Measurements from ENCODE around the gene CEP76. TPM values are rescaled to one million over a fixed set of nuclear protein-coding genes. Genes with fewer than 3 reads are reported as not detected.

CEP76 gene
- polyA plus RNA-seq, 1 donor (not counting 4 experiments of a cell fraction or from before 2014, with no cell fraction given): 10.7 TPM

DNA sequence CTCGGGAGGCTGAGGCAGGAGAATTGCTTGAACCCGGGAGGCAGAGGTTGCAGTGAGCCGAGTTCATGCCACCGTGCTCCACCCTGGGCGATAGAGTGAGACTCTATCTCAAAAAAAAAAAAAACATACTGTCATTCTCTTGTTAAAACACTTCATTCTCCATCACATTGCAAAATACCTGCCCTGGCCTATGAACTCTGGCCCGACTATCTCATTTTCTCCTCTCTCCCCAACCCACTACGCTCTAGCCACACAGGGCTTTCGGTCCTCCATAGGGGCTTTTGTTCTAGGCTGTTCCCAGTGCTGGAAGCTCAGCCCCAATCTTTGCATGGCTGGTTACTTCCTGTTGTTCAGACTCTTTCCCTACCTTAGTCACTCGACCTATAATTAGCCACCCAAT lies 10.3 kb downstream of the CEP76 start:
- Histone ChIP-seq H3K79me2 (ENCODE audit: control insufficient read depth, insufficient read depth, low read length) (no peaks in the 10 kb centered on the region), H2AFZ (ENCODE audit: control insufficient read depth, low read length) (no peak overlapping the region), H3K9ac (ENCODE audit: control insufficient read depth, extremely low read depth, insufficient read depth, low read length) (no peak overlapping the region), H3K4me1 (ENCODE audit: control insufficient read depth, extremely low read depth, insufficient read depth, low read length) (peaks cover 9% of the 10 kb centered on the region), H3K9me1 (ENCODE audit: control insufficient read depth, extremely low read depth, insufficient read depth, low read length) (no peaks in the 10 kb centered on the region), H3K4me2 (ENCODE audit: control insufficient read depth, extremely low read depth, insufficient read depth, low read depth, low read length) (no peak overlapping the region), H3K9me3 (ENCODE audit: control insufficient read depth, low read depth, low read length) (no peaks in the 10 kb centered on the region), H3K27ac (ENCODE audit: control insufficient read depth, insufficient read depth, low read length) (no peak overlapping the region), H3K36me3 (ENCODE audit: control insufficient read depth in 2 of 2, extremely low read depth in 1 of 2, insufficient read depth in 2 of 2, low read length in 2 of 2) (no peaks in the 10 kb centered on the region), H4K20me1 (ENCODE audit: control insufficient read depth, extremely low read depth, insufficient read depth, low read length) (no peaks in the 10 kb centered on the region), H3K4me3 (ENCODE audit: control insufficient read depth in 2 of 3, extremely low read depth in 1 of 3, insufficient read depth in 2 of 3, low read depth in 1 of 3, low read length in 3 of 3) (no peak overlapping the region), H3K27me3 (ENCODE audit: control insufficient read depth, extremely low read depth, insufficient read depth, low read length) (no peaks in the 10 kb centered on the region)
- no peak for DNase-seq (ENCODE audit: low read depth, low spot score)
- TF ChIP-seq EZH2 (IDR thresholded peaks at IDR 0.05; ENCODE audit: low read length) (no peak), CTCF (optimal IDR thresholded peaks at IDR 0.05 in 1 of 3, IDR thresholded peaks at IDR 0.05 in 1 of 3, conservative IDR thresholded peaks at IDR 0.05 in 1 of 3; ENCODE audit: extremely low read depth in 1 of 3, insufficient read depth in 2 of 3, low read length in 3 of 3) (no peak)
- no peak for FAIRE-seq
- dilution Hi-C loops (cut with MboI; ENCODE audit: extremely low pct_ligation_motif_present, low sequenced_read_pairs): no loop called here

DNA sequence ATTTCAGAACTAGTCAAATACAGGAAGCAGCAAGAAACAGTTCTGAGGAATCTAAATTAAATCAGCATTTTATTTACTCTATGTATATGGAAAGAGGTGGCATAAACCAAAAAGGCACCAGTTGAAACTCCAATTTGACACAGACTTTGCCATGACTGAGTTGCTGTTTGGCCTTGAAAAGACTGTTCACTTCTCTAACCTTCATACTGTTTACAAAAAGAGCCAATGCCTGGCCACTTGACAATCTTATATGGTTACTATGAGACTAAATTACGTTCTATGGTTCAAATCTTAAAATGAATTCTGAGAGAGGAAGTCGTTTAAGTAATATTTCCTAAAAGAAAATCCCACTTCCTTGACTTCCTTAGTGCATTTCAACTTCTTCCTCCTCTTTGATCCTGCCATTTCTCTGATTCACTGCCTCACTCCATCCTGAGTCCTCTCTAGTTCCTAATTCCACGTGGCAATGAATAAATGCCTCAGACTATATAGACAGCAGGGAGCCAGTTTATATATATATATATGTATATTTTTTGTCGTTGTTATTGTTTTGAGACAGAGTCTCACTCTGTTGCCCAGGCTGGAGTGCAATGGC lies 13.2 kb downstream of the CEP76 start:
- Histone ChIP-seq H3K9ac (ENCODE audit: control insufficient read depth, extremely low read depth, insufficient read depth, low read length) (no peak overlapping the region), H4K20me1 (ENCODE audit: control insufficient read depth, extremely low read depth, insufficient read depth, low read length) (no peaks in the 10 kb centered on the region), H3K9me3 (ENCODE audit: control insufficient read depth, low read depth, low read length) (no peaks in the 10 kb centered on the region), H3K9me1 (ENCODE audit: control insufficient read depth, extremely low read depth, insufficient read depth, low read length) (no peaks in the 10 kb centered on the region), H3K79me2 (ENCODE audit: control insufficient read depth, insufficient read depth, low read length) (no peaks in the 10 kb centered on the region), H3K36me3 (ENCODE audit: control insufficient read depth in 2 of 2, extremely low read depth in 1 of 2, insufficient read depth in 2 of 2, low read length in 2 of 2) (no peaks in the 10 kb centered on the region), H3K27me3 (ENCODE audit: control insufficient read depth, extremely low read depth, insufficient read depth, low read length) (no peaks in the 10 kb centered on the region), H3K4me1 (ENCODE audit: control insufficient read depth, extremely low read depth, insufficient read depth, low read length) (peaks cover 7% of the 10 kb centered on the region), H3K4me3 (ENCODE audit: control insufficient read depth in 2 of 3, extremely low read depth in 1 of 3, insufficient read depth in 2 of 3, low read depth in 1 of 3, low read length in 3 of 3) (no peak overlapping the region), H3K27ac (ENCODE audit: control insufficient read depth, insufficient read depth, low read length) (no peak overlapping the region), H2AFZ (ENCODE audit: control insufficient read depth, low read length) (no peak overlapping the region), H3K4me2 (ENCODE audit: control insufficient read depth, extremely low read depth, insufficient read depth, low read depth, low read length) (no peak overlapping the region)
- FAIRE-seq: no peak
- DNase-seq (ENCODE audit: low read depth, low spot score): no peak
- TF ChIP-seq EZH2 (IDR thresholded peaks at IDR 0.05; ENCODE audit: low read length) (no peak), CTCF (optimal IDR thresholded peaks at IDR 0.05 in 1 of 3, IDR thresholded peaks at IDR 0.05 in 1 of 3, conservative IDR thresholded peaks at IDR 0.05 in 1 of 3; ENCODE audit: extremely low read depth in 1 of 3, insufficient read depth in 2 of 3, low read length in 3 of 3) (no peak)
- dilution Hi-C loops (cut with MboI; ENCODE audit: extremely low pct_ligation_motif_present, low sequenced_read_pairs): no loop called here

All from keratinocyte (primary cell).